Stimulated activated naive CD8-positive, alpha-beta T cell treated with anti-CD3 and anti-CD28 coated beads, Interleukin-15, amount 100 ng/mL, for 72 hours (primary cell): Measurements from ENCODE around the gene EXOSC5.
A peak's percentile ranks its signal among the peaks of the same experiment; 100 is the strongest.
"Not testable (repeated sequence)": the region's sequence is repeated elsewhere in the genome, so short reads cannot be mapped to it uniquely, and the experiment has no call there.

Source experiments
- ATAC-seq: fragments of 150-1000 bp; cut with Tn5 transposase; 2 replicates; pipeline ENCODE4 v1.10.0; 2021; ENCODE audit warnings: mild to moderate bottlenecking, moderate library complexity
- DNase-seq, 2 donors: peaks; one replicate each; pipeline ENCODE4 v3.0.0; 2021 to 2022
- H3K27ac Mint-ChIP-seq, 2 donors: one replicate each; pipeline ENCODE4 v1.8.0; 2022; ENCODE audit warnings: mild to moderate bottlenecking in 2 of 2, mixed read lengths in 2 of 2, moderate library complexity in 2 of 2
- H3K27me3 Mint-ChIP-seq: one replicate; pipeline ENCODE4 v1.8.0; 2022; ENCODE audit warnings: mixed read lengths
- H3K4me1 Mint-ChIP-seq: one replicate; pipeline ENCODE4 v1.8.0; 2022; ENCODE audit warnings: mild to moderate bottlenecking, mixed read lengths
- H3K4me3 Mint-ChIP-seq, 2 donors: one replicate each; pipeline ENCODE4 v1.8.0; 2022; ENCODE audit warnings: mild to moderate bottlenecking in 2 of 2, mixed read lengths in 2 of 2, moderate library complexity in 1 of 2
- H3K9me3 Mint-ChIP-seq, 2 donors: one replicate each; pipeline ENCODE4 v1.8.0; 2022; ENCODE audit warnings: mixed read lengths in 2 of 2

Gene EXOSC5

GRCh38 chr19:41402010-41402409, 4.9 kb upstream of the EXOSC5 start:
- no peak overlapping the region for H3K4me3 Mint-ChIP-seq
- H3K27me3 Mint-ChIP-seq = no peaks in the 10 kb centered on the region
- peak overlapping the region in 1 of 2 donors; percentile 12 for H3K27ac Mint-ChIP-seq
- ATAC-seq (no peak), DNase-seq (no peak)
- H3K9me3 Mint-ChIP-seq = no peaks in the 10 kb centered on the region
- peaks cover 38% of the 10 kb centered on the region for H3K4me1 Mint-ChIP-seq

GRCh38 chr19:41401483-41401882, 4.3 kb upstream of the EXOSC5 start:
- Mint-ChIP-seq H3K4me1 (peaks cover 39% of the 10 kb centered on the region), H3K27me3 (no peaks in the 10 kb centered on the region), H3K27ac (no peak overlapping the region), H3K4me3 (no peak overlapping the region), H3K9me3 (no peaks in the 10 kb centered on the region)
- DNase-seq = no peak
- no peak for ATAC-seq

GRCh38 chr19:41399525-41399924, 2.4 kb upstream of the EXOSC5 start:
- Mint-ChIP-seq H3K4me1 (peaks cover 55% of the 10 kb centered on the region), H3K27me3 (no peaks in the 10 kb centered on the region), H3K9me3 (no peaks in the 10 kb centered on the region), H3K27ac (peak overlapping the region in 1 of 2 donors; percentile 44), H3K4me3 (peak overlapping the region; percentile 44)
- ATAC-seq (no peak), DNase-seq (no peak)

GRCh38 chr19:41399091-41399490, 1.9 kb upstream of the EXOSC5 start:
- H3K4me3 Mint-ChIP-seq = peak overlapping the region; percentile 98 to 100
- H3K27me3 Mint-ChIP-seq = no peaks in the 10 kb centered on the region
- no peak for DNase-seq
- ATAC-seq = no peak
- H3K27ac Mint-ChIP-seq = peak overlapping the region in 1 of 2 donors; percentile 14
- no peaks in the 10 kb centered on the region for H3K9me3 Mint-ChIP-seq
- peaks cover 55% of the 10 kb centered on the region for H3K4me1 Mint-ChIP-seq

- H3K27ac Mint-ChIP-seq = peak overlapping the region; percentile 100
- no peaks in the 10 kb centered on the region for H3K27me3 Mint-ChIP-seq
- DNase-seq = no peak
- no peak for ATAC-seq
- H3K9me3 Mint-ChIP-seq = no peaks in the 10 kb centered on the region
- peak overlapping the region; percentile 98 to 100 for H3K4me3 Mint-ChIP-seq
- peaks cover 51% of the 10 kb centered on the region for H3K4me1 Mint-ChIP-seq
Measured at GRCh38 chr19:41398598-41398997, 1.4 kb upstream of the EXOSC5 start.

- Mint-ChIP-seq H3K4me3 (peak overlapping the region; percentile 98 to 100), H3K9me3 (no peaks in the 10 kb centered on the region), H3K27ac (peak overlapping the region; percentile 100), H3K27me3 (no peaks in the 10 kb centered on the region), H3K4me1 (peaks cover 45% of the 10 kb centered on the region)
- no peak for ATAC-seq
- no peak for DNase-seq
Measured at GRCh38 chr19:41398050-41398418, 875 bp upstream of the EXOSC5 start.

GRCh38 chr19:41395355-41395754, 1.8 kb downstream of the EXOSC5 start:
- H3K9me3 Mint-ChIP-seq = no peaks in the 10 kb centered on the region
- ATAC-seq = no peak
- peaks cover 37% of the 10 kb centered on the region for H3K4me1 Mint-ChIP-seq
- H3K27ac Mint-ChIP-seq = peak overlapping the region in 1 of 2 donors; percentile 49
- H3K4me3 Mint-ChIP-seq = peak overlapping the region; percentile 6 to 44
- DNase-seq = no peak
- H3K27me3 Mint-ChIP-seq = no peaks in the 10 kb centered on the region

GRCh38 chr19:41392775-41393174, 4.4 kb downstream of the EXOSC5 start:
- DNase-seq = no peak
- ATAC-seq = no peak
- Mint-ChIP-seq H3K9me3 (no peaks in the 10 kb centered on the region), H3K4me1 (peaks cover 17% of the 10 kb centered on the region), H3K27ac (no peak overlapping the region), H3K27me3 (no peaks in the 10 kb centered on the region), H3K4me3 (no peak overlapping the region)

- Mint-ChIP-seq H3K4me1 (peaks cover 17% of the 10 kb centered on the region), H3K27ac (no peak overlapping the region), H3K27me3 (no peaks in the 10 kb centered on the region), H3K4me3 (no peak overlapping the region), H3K9me3 (no peaks in the 10 kb centered on the region)
- no peak for ATAC-seq
- DNase-seq = no peak
Measured at GRCh38 chr19:41391618-41392017, 5.5 kb downstream of the EXOSC5 start.

GRCh38 chr19:41386442-41386841, 10.7 kb downstream of the EXOSC5 start:
- Mint-ChIP-seq H3K27ac (no peak overlapping the region), H3K4me3 (no peak overlapping the region), H3K9me3 (no peaks in the 10 kb centered on the region), H3K27me3 (no peaks in the 10 kb centered on the region), H3K4me1 (no peaks in the 10 kb centered on the region)
- DNase-seq (no peak), ATAC-seq (no peak)

GRCh38 chr19:41384351-41384750, 12.8 kb downstream of the EXOSC5 start:
- H3K4me3 Mint-ChIP-seq = no peak overlapping the region
- H3K27ac Mint-ChIP-seq = no peak overlapping the region
- no peaks in the 10 kb centered on the region for H3K4me1 Mint-ChIP-seq
- ATAC-seq (no peak), DNase-seq (no peak)
- H3K27me3 Mint-ChIP-seq = no peaks in the 10 kb centered on the region
- H3K9me3 Mint-ChIP-seq = no peaks in the 10 kb centered on the region

GRCh38 chr19:41381536-41381935, 15.6 kb downstream of the EXOSC5 start:
- ATAC-seq, DNase-seq, H3K9me3 Mint-ChIP-seq, H3K27me3 Mint-ChIP-seq, H3K4me3 Mint-ChIP-seq: not testable (repeated sequence)
- Mint-ChIP-seq H3K4me1 (peaks cover 23% of the 10 kb centered on the region), H3K27ac (peak overlapping the region in 1 of 2 donors; percentile 76)

GRCh38 chr19:41377977-41378709, 19.0 kb downstream of the EXOSC5 start:
- Mint-ChIP-seq H3K9me3 (no peaks in the 10 kb centered on the region), H3K27me3 (no peaks in the 10 kb centered on the region), H3K4me3 (no peak overlapping the region), H3K27ac (no peak overlapping the region), H3K4me1 (peaks cover 31% of the 10 kb centered on the region)
- ATAC-seq (peak; percentile 81), DNase-seq (peak; percentile 32 to 44)

GRCh38 chr19:41376998-41377365, 20.2 kb downstream of the EXOSC5 start:
- ATAC-seq (peak; percentile 47), DNase-seq (peak in 1 of 2 donors; percentile 16)
- no peaks in the 10 kb centered on the region for H3K27me3 Mint-ChIP-seq
- H3K27ac Mint-ChIP-seq = peak overlapping the region; percentile 0 to 49
- peaks cover 31% of the 10 kb centered on the region for H3K4me1 Mint-ChIP-seq
- H3K4me3 Mint-ChIP-seq = peak overlapping the region; percentile 66 to 73
- no peaks in the 10 kb centered on the region for H3K9me3 Mint-ChIP-seq

- H3K4me1 Mint-ChIP-seq = peaks cover 33% of the 10 kb centered on the region
- peak within 1 kb of the TSS; percentile 0 to 49 for H3K27ac Mint-ChIP-seq
- peak within 1 kb of the TSS; percentile 66 to 73 for H3K4me3 Mint-ChIP-seq
- H3K9me3 Mint-ChIP-seq = no peaks in the 10 kb centered on the region
- ATAC-seq (peak; percentile 52), DNase-seq (peak in 1 of 2 donors; percentile 16)
- no peaks in the 10 kb centered on the region for H3K27me3 Mint-ChIP-seq
Measured at GRCh38 chr19:41376241-41376997, 20.7 kb downstream of the EXOSC5 start, which contains the start of gene TMEM91. Gene TMEM91 (plus strand): TSS chr19:41376533. CDS start chr19:41378310, 1,777 bp downstream.

GRCh38 chr19:41373993-41374392, 23.2 kb downstream of the EXOSC5 start:
- H3K27ac Mint-ChIP-seq = no peak overlapping the region

More at GRCh38 chr19:41373993-41374392, 23.2 kb downstream of the EXOSC5 start:
- H3K4me3 Mint-ChIP-seq = no peak overlapping the region
- H3K27me3 Mint-ChIP-seq = no peaks in the 10 kb centered on the region
- H3K9me3 Mint-ChIP-seq = no peaks in the 10 kb centered on the region
- DNase-seq (no peak), ATAC-seq (no peak)
- H3K4me1 Mint-ChIP-seq = peaks cover 35% of the 10 kb centered on the region
